Keratinocyte (primary cell): ENCODE measurements around the gene NKD1. TPM values are rescaled to one million over a fixed set of nuclear protein-coding genes. Genes with fewer than 3 reads are reported as not detected.

ENCODE experiments used
- DNase-seq: peaks from one replicate; pipeline ENCODE4 v3.0.0-alpha.2; 2011; ENCODE audit warnings: low read depth, missing footprints, low spot score
- FAIRE-seq: peaks from 2 replicates; lab custom pipeline; 2011; peaks lifted over from hg19 to GRCh38; lab: Jason Lieb, UNC
- H2AFZ ChIP-seq: 2 replicates; pipeline ENCODE4 v1.6.0; 2012; ENCODE audit warnings: low read length, control low read depth, inconsistent platforms; ENCODE audit not compliant: control insufficient read depth
- H3K27ac ChIP-seq: 2 replicates; pipeline ENCODE4 v1.5.1; 2011; ENCODE audit warnings: low read length; ENCODE audit not compliant: control insufficient read depth, insufficient read depth
- H3K27me3 ChIP-seq: 3 replicates; pipeline ENCODE4 v1.6.0; 2011; ENCODE audit warnings: low read length; ENCODE audit not compliant: control insufficient read depth, insufficient read depth; ENCODE audit errors: extremely low read depth
- H3K36me3 ChIP-seq, 2 experiments: 2 replicates in 1 of 2; 3 replicates in 1 of 2; pipeline ENCODE4 v1.5.1; 2011; ENCODE audit warnings: low read length in 2 of 2, mild to moderate bottlenecking in 1 of 2; ENCODE audit not compliant: control insufficient read depth in 2 of 2, insufficient read depth in 2 of 2; ENCODE audit errors: extremely low read depth in 1 of 2
- H3K4me1 ChIP-seq: 3 replicates; pipeline ENCODE4 v1.5.1; 2011; ENCODE audit warnings: low read length; ENCODE audit not compliant: control insufficient read depth, insufficient read depth; ENCODE audit errors: extremely low read depth
- H3K4me2 ChIP-seq: 3 replicates; pipeline ENCODE4 v1.6.0; 2011; ENCODE audit warnings: low read depth, low read length; ENCODE audit not compliant: control insufficient read depth, insufficient read depth; ENCODE audit errors: extremely low read depth
- H3K4me3 ChIP-seq, 3 experiments: fragments of 200-600 bp in 1 of 3; sonication (generic) in 1 of 3; 2 replicates in 2 of 3; 3 replicates in 1 of 3; pipeline ENCODE4 v1.5.1; 2011 to 2016; ENCODE audit warnings: low read length in 3 of 3, mild to moderate bottlenecking in 3 of 3, control low read depth in 2 of 3, inconsistent platforms in 1 of 3, low read depth in 1 of 3, mixed read lengths in 1 of 3, mixed run types in 1 of 3, moderate library complexity in 1 of 3; ENCODE audit not compliant: control insufficient read depth in 2 of 3, insufficient read depth in 2 of 3; ENCODE audit errors: extremely low read depth in 1 of 3
- H3K79me2 ChIP-seq: 2 replicates; pipeline ENCODE4 v1.6.0; 2012; ENCODE audit warnings: low read length; ENCODE audit not compliant: control insufficient read depth, insufficient read depth
- H3K9ac ChIP-seq: 3 replicates; pipeline ENCODE4 v1.6.0; 2011; ENCODE audit warnings: low read length; ENCODE audit not compliant: control insufficient read depth, insufficient read depth; ENCODE audit errors: extremely low read depth
- H3K9me1 ChIP-seq: 3 replicates; pipeline ENCODE4 v1.6.0; 2011; ENCODE audit warnings: low read length; ENCODE audit not compliant: control insufficient read depth, insufficient read depth; ENCODE audit errors: extremely low read depth
- H3K9me3 ChIP-seq: 2 replicates; pipeline ENCODE4 v1.5.1; 2012; ENCODE audit warnings: low read depth, low read length; ENCODE audit not compliant: control insufficient read depth
- H4K20me1 ChIP-seq: 3 replicates; pipeline ENCODE4 v1.6.0; 2011; ENCODE audit warnings: low read length; ENCODE audit not compliant: control insufficient read depth, insufficient read depth; ENCODE audit errors: extremely low read depth
- EZH2 ChIP-seq: IDR thresholded peaks from one replicate; pipeline ENCODE4 v1.6.1; 2012; ENCODE audit warnings: inconsistent platforms, mild to moderate bottlenecking, low read length, moderate library complexity
- dilution Hi-C: fragments of 300-500 bp; cut with MboI; formaldehyde crosslinking; loops from one replicate; pipeline ENCODE4 v1.7.0; 2020; ENCODE audit warnings: low sequenced_read_pairs; ENCODE audit not compliant: extremely low pct_ligation_motif_present
- polyA plus RNA-seq, 5 experiments: library from polyadenylated mRNA; depleted of rRNA in 3 of 5; stranded (reverse) in 3 of 5; stranded (forward) in 1 of 5; unstranded in 1 of 5; fragments of >200 nt; gene quantifications; 1 replicate in 1 of 5; 2 replicates in 3 of 5; 3 replicates in 1 of 5; pipeline versions ENCODE4 v1.2.1 to v1.2.3, GENCODE V29; 2011 to 2012; ENCODE audit warnings: missing spikeins in 2 of 5, low read depth in 1 of 5, low replicate concordance in 1 of 5
- TF ChIP-seq, protein P1 (sequence below), 3 experiments: IDR thresholded peaks in 1 of 3; conservative IDR thresholded peaks in 1 of 3; optimal IDR thresholded peaks in 1 of 3; 2 replicates in 2 of 3; 3 replicates in 1 of 3; pipeline versions ENCODE3 to v1.5.1; 2011; ENCODE audit warnings: low read length in 3 of 3, mild to moderate bottlenecking in 3 of 3, moderate library complexity in 2 of 3, control low read depth in 1 of 3, inconsistent platforms in 1 of 3; ENCODE audit not compliant: insufficient read depth in 2 of 3; ENCODE audit errors: extremely low read depth in 1 of 3

NKD1 gene
- polyA plus RNA-seq, 1 donor (not counting 4 experiments of a cell fraction or from before 2014, with no cell fraction given), result 0.62 TPM

DNA sequence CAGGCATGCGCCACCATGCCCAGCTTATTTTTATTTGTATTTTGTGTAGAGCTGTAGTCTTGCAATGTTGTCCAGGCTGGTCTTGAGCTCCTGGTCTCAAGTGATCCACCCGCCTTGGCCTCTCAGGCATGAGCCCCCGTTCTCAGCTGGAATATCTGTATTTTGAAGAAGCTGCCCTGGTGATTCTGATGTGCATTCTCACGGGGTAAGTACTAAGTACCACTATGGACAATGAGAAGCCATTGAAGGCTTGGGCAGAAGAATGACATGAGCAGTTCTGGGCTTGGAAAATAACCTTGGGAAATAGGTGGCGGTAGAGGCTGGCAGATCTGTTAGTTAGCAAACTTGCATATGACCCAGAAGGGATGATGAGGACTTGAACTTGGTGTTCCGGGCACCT lies 15.6 kb upstream of the NKD1 start:
- no peak overlapping the region for H3K4me3 ChIP-seq
- dilution Hi-C loops, result no loop called here
- DNase-seq, result no peak

GRCh38 chr16:50533317-50533716 lies 14.9 kb upstream of the NKD1 start:
- H3K4me1 ChIP-seq, result peaks cover 15% of the 10 kb centered on the region
- H2AFZ ChIP-seq, result no peak overlapping the region
- H3K4me3 ChIP-seq, result no peak overlapping the region
- no peaks in the 10 kb centered on the region for H3K36me3 ChIP-seq
- no peak for FAIRE-seq
- H3K27me3 ChIP-seq, result no peaks in the 10 kb centered on the region
- H3K27ac ChIP-seq, result no peak overlapping the region
- no peaks in the 10 kb centered on the region for H3K9me1 ChIP-seq
- H3K79me2 ChIP-seq, result no peaks in the 10 kb centered on the region
- H3K4me2 ChIP-seq, result no peak overlapping the region
- peaks cover 2% of the 10 kb centered on the region for H3K9me3 ChIP-seq
- H4K20me1 ChIP-seq, result no peaks in the 10 kb centered on the region
- dilution Hi-C loops, result no loop called here
- no peak for DNase-seq
- H3K9ac ChIP-seq, result no peak overlapping the region
- TF ChIP-seq, protein P1, sequence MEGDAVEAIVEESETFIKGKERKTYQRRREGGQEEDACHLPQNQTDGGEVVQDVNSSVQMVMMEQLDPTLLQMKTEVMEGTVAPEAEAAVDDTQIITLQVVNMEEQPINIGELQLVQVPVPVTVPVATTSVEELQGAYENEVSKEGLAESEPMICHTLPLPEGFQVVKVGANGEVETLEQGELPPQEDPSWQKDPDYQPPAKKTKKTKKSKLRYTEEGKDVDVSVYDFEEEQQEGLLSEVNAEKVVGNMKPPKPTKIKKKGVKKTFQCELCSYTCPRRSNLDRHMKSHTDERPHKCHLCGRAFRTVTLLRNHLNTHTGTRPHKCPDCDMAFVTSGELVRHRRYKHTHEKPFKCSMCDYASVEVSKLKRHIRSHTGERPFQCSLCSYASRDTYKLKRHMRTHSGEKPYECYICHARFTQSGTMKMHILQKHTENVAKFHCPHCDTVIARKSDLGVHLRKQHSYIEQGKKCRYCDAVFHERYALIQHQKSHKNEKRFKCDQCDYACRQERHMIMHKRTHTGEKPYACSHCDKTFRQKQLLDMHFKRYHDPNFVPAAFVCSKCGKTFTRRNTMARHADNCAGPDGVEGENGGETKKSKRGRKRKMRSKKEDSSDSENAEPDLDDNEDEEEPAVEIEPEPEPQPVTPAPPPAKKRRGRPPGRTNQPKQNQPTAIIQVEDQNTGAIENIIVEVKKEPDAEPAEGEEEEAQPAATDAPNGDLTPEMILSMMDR (optimal IDR thresholded peaks at IDR 0.05 in 1 of 3, IDR thresholded peaks at IDR 0.05 in 1 of 3, conservative IDR thresholded peaks at IDR 0.05 in 1 of 3; ENCODE audit: extremely low read depth in 1 of 3, insufficient read depth in 2 of 3, low read length in 3 of 3), result no peak
- no peak for TF ChIP-seq EZH2

More for the DNA sequence above, 15.6 kb upstream of the NKD1 start:
- Histone ChIP-seq H3K36me3 (no peaks in the 10 kb centered on the region), H4K20me1 (no peaks in the 10 kb centered on the region), H3K4me1 (peaks cover 8% of the 10 kb centered on the region), H3K4me2 (no peak overlapping the region), H3K27ac (no peak overlapping the region), H2AFZ (no peak overlapping the region), H3K9me1 (no peaks in the 10 kb centered on the region), H3K27me3 (no peaks in the 10 kb centered on the region), H3K9ac (no peak overlapping the region), H3K9me3 (peaks cover 2% of the 10 kb centered on the region), H3K79me2 (no peaks in the 10 kb centered on the region)
- FAIRE-seq, result no peak
- TF ChIP-seq, protein P1 (optimal IDR thresholded peaks at IDR 0.05 in 1 of 3, IDR thresholded peaks at IDR 0.05 in 1 of 3, conservative IDR thresholded peaks at IDR 0.05 in 1 of 3; ENCODE audit: extremely low read depth in 1 of 3, insufficient read depth in 2 of 3, low read length in 3 of 3), result no peak
